ENCODE data around the gene GNS.

The GNS gene

GRCh38 chr12:64683816-64684543, 75.2 kb downstream of the GNS start:
- peaks cover 0 to 24% (median 10%) of the 10 kb centered on the region in 5 donors for H3K36me3 ChIP-seq (ENCODE audit: control insufficient read depth in 5 of 5, insufficient read depth in 5 of 5, low read length in 5 of 5)
- H3K4me3 ChIP-seq (ENCODE audit: low read depth in 1 of 5, low read length in 5 of 5) = no peak overlapping the region
- H3K9ac ChIP-seq (ENCODE audit: low read length in 5 of 5) = no peak overlapping the region
- H3K27ac ChIP-seq (ENCODE audit: low read depth, low read length) = no peak overlapping the region
- peaks cover 9 to 42% (median 37%) of the 10 kb centered on the region in 5 donors for H3K4me1 ChIP-seq (ENCODE audit: control insufficient read depth in 5 of 5, insufficient read depth in 5 of 5, low read length in 5 of 5)
- H3K9me3 ChIP-seq (ENCODE audit: control insufficient read depth in 5 of 5, low read length in 5 of 5) = no peaks in the 10 kb centered on the region
- H3K27me3 ChIP-seq (ENCODE audit: control insufficient read depth in 5 of 5, insufficient read depth in 4 of 5, low read length in 5 of 5) = no peaks in the 10 kb centered on the region

- Histone ChIP-seq H3K9me3 (ENCODE audit: control insufficient read depth in 5 of 5, low read length in 5 of 5) (no peaks in the 10 kb centered on the region), H3K4me1 (ENCODE audit: control insufficient read depth in 5 of 5, insufficient read depth in 5 of 5, low read length in 5 of 5) (peaks cover 4 to 33% (median 30%) of the 10 kb centered on the region in 5 donors)
These were observed 76.5 kb downstream of the GNS start for GRCh38 chr12:64682572-64683277.

GRCh38 chr12:64681200-64682052, 77.8 kb downstream of the GNS start:
- Histone ChIP-seq H3K27me3 (ENCODE audit: control insufficient read depth in 5 of 5, insufficient read depth in 4 of 5, low read length in 5 of 5) (no peaks in the 10 kb centered on the region), H3K4me1 (ENCODE audit: control insufficient read depth in 5 of 5, insufficient read depth in 5 of 5, low read length in 5 of 5) (peaks cover 3 to 34% (median 27%) of the 10 kb centered on the region in 5 donors), H3K9ac (ENCODE audit: low read length in 5 of 5) (no peak overlapping the region), H3K9me3 (ENCODE audit: control insufficient read depth in 5 of 5, low read length in 5 of 5) (no peaks in the 10 kb centered on the region), H3K4me3 (ENCODE audit: low read depth in 1 of 5, low read length in 5 of 5) (no peak overlapping the region), H3K36me3 (ENCODE audit: control insufficient read depth in 5 of 5, insufficient read depth in 5 of 5, low read length in 5 of 5) (peaks cover 0 to 12% (median 7%) of the 10 kb centered on the region in 5 donors), H3K27ac (ENCODE audit: low read depth, low read length) (no peak overlapping the region)

More at GRCh38 chr12:64682572-64683277, 76.5 kb downstream of the GNS start:
- Histone ChIP-seq H3K27me3 (ENCODE audit: control insufficient read depth in 5 of 5, insufficient read depth in 4 of 5, low read length in 5 of 5) (no peaks in the 10 kb centered on the region), H3K27ac (ENCODE audit: low read depth, low read length) (no peak overlapping the region), H3K4me3 (ENCODE audit: low read depth in 1 of 5, low read length in 5 of 5) (no peak overlapping the region), H3K36me3 (ENCODE audit: control insufficient read depth in 5 of 5, insufficient read depth in 5 of 5, low read length in 5 of 5) (peaks cover 0 to 12% (median 7%) of the 10 kb centered on the region in 5 donors), H3K9ac (ENCODE audit: low read length in 5 of 5) (no peak overlapping the region)

- Histone ChIP-seq H3K4me3 (ENCODE audit: low read depth in 1 of 5, low read length in 5 of 5) (peak overlapping the region in 4 of 5 donors; percentile 7 to 52 (median 26)), H3K4me1 (ENCODE audit: control insufficient read depth in 5 of 5, insufficient read depth in 5 of 5, low read length in 5 of 5) (peaks cover 3 to 42% (median 28%) of the 10 kb centered on the region in 5 donors), H3K9ac (ENCODE audit: low read length in 5 of 5) (peak overlapping the region in 2 of 5 donors; percentile 40 to 45), H3K36me3 (ENCODE audit: control insufficient read depth in 5 of 5, insufficient read depth in 5 of 5, low read length in 5 of 5) (peaks cover 0 to 2% (median 0%) of the 10 kb centered on the region in 5 donors), H3K27ac (ENCODE audit: low read depth, low read length) (peak overlapping the region; percentile 64), H3K27me3 (ENCODE audit: control insufficient read depth in 5 of 5, insufficient read depth in 4 of 5, low read length in 5 of 5) (no peaks in the 10 kb centered on the region), H3K9me3 (ENCODE audit: control insufficient read depth in 5 of 5, low read length in 5 of 5) (no peaks in the 10 kb centered on the region)
These were observed 79.0 kb downstream of the GNS start for GRCh38 chr12:64680235-64680634.

GRCh38 chr12:64679487-64680001, 79.7 kb downstream of the GNS start:
- Histone ChIP-seq H3K4me3 (ENCODE audit: low read depth in 1 of 5, low read length in 5 of 5) (peak overlapping the region; percentile 7 to 52 (median 41)), H3K36me3 (ENCODE audit: control insufficient read depth in 5 of 5, insufficient read depth in 5 of 5, low read length in 5 of 5) (no peaks in the 10 kb centered on the region), H3K9me3 (ENCODE audit: control insufficient read depth in 5 of 5, low read length in 5 of 5) (no peaks in the 10 kb centered on the region), H3K27me3 (ENCODE audit: control insufficient read depth in 5 of 5, insufficient read depth in 4 of 5, low read length in 5 of 5) (no peaks in the 10 kb centered on the region), H3K27ac (ENCODE audit: low read depth, low read length) (peak overlapping the region; percentile 64), H3K4me1 (ENCODE audit: control insufficient read depth in 5 of 5, insufficient read depth in 5 of 5, low read length in 5 of 5) (peaks cover 3 to 43% (median 28%) of the 10 kb centered on the region in 5 donors), H3K9ac (ENCODE audit: low read length in 5 of 5) (peak overlapping the region in 4 of 5 donors; percentile 15 to 45 (median 34))

- no peaks in the 10 kb centered on the region for H3K9me3 ChIP-seq (ENCODE audit: control insufficient read depth in 5 of 5, low read length in 5 of 5)
- no peak overlapping the region for H3K27ac ChIP-seq (ENCODE audit: low read depth, low read length)
- H3K4me3 ChIP-seq (ENCODE audit: low read depth in 1 of 5, low read length in 5 of 5) = no peak overlapping the region
- no peaks in the 10 kb centered on the region for H3K27me3 ChIP-seq (ENCODE audit: control insufficient read depth in 5 of 5, insufficient read depth in 4 of 5, low read length in 5 of 5)
- H3K9ac ChIP-seq (ENCODE audit: low read length in 5 of 5) = no peak overlapping the region
- H3K4me1 ChIP-seq (ENCODE audit: control insufficient read depth in 5 of 5, insufficient read depth in 5 of 5, low read length in 5 of 5) = peaks cover 3 to 50% (median 30%) of the 10 kb centered on the region in 5 donors
- no peaks in the 10 kb centered on the region for H3K36me3 ChIP-seq (ENCODE audit: control insufficient read depth in 5 of 5, insufficient read depth in 5 of 5, low read length in 5 of 5)
These were observed 80.4 kb downstream of the GNS start for GRCh38 chr12:64678835-64679234.

- H3K27me3 ChIP-seq (ENCODE audit: control insufficient read depth in 5 of 5, insufficient read depth in 4 of 5, low read length in 5 of 5) = no peaks in the 10 kb centered on the region
- no peak overlapping the region for H3K27ac ChIP-seq (ENCODE audit: low read depth, low read length)
- H3K4me1 ChIP-seq (ENCODE audit: control insufficient read depth in 5 of 5, insufficient read depth in 5 of 5, low read length in 5 of 5) = peaks cover 3 to 53% (median 34%) of the 10 kb centered on the region in 5 donors
These were observed 81.0 kb downstream of the GNS start for GRCh38 chr12:64678248-64678647.

GRCh38 chr12:64675795-64676194, 83.4 kb downstream of the GNS start:
- no peaks in the 10 kb centered on the region for H3K36me3 ChIP-seq (ENCODE audit: control insufficient read depth in 5 of 5, insufficient read depth in 5 of 5, low read length in 5 of 5)
- H3K4me1 ChIP-seq (ENCODE audit: control insufficient read depth in 5 of 5, insufficient read depth in 5 of 5, low read length in 5 of 5) = peaks cover 3 to 60% (median 40%) of the 10 kb centered on the region in 5 donors
- no peak overlapping the region for H3K9ac ChIP-seq (ENCODE audit: low read length in 5 of 5)
- H3K27ac ChIP-seq (ENCODE audit: low read depth, low read length) = peak overlapping the region; percentile 28
- H3K27me3 ChIP-seq (ENCODE audit: control insufficient read depth in 5 of 5, insufficient read depth in 4 of 5, low read length in 5 of 5) = no peaks in the 10 kb centered on the region
- no peaks in the 10 kb centered on the region for H3K9me3 ChIP-seq (ENCODE audit: control insufficient read depth in 5 of 5, low read length in 5 of 5)
- H3K4me3 ChIP-seq (ENCODE audit: low read depth in 1 of 5, low read length in 5 of 5) = no peak overlapping the region

More at GRCh38 chr12:64678248-64678647, 81.0 kb downstream of the GNS start:
- H3K36me3 ChIP-seq (ENCODE audit: control insufficient read depth in 5 of 5, insufficient read depth in 5 of 5, low read length in 5 of 5) = no peaks in the 10 kb centered on the region
- no peaks in the 10 kb centered on the region for H3K9me3 ChIP-seq (ENCODE audit: control insufficient read depth in 5 of 5, low read length in 5 of 5)
- no peak overlapping the region for H3K9ac ChIP-seq (ENCODE audit: low read length in 5 of 5)
- no peak overlapping the region for H3K4me3 ChIP-seq (ENCODE audit: low read depth in 1 of 5, low read length in 5 of 5)

- Histone ChIP-seq H3K27me3 (ENCODE audit: control insufficient read depth in 5 of 5, insufficient read depth in 4 of 5, low read length in 5 of 5) (no peaks in the 10 kb centered on the region), H3K4me3 (ENCODE audit: low read depth in 1 of 5, low read length in 5 of 5) (no peak overlapping the region), H3K4me1 (ENCODE audit: control insufficient read depth in 5 of 5, insufficient read depth in 5 of 5, low read length in 5 of 5) (peaks cover 0 to 65% (median 32%) of the 10 kb centered on the region in 5 donors), H3K27ac (ENCODE audit: low read depth, low read length) (no peak overlapping the region), H3K9ac (ENCODE audit: low read length in 5 of 5) (no peak overlapping the region), H3K9me3 (ENCODE audit: control insufficient read depth in 5 of 5, low read length in 5 of 5) (no peaks in the 10 kb centered on the region), H3K36me3 (ENCODE audit: control insufficient read depth in 5 of 5, insufficient read depth in 5 of 5, low read length in 5 of 5) (no peaks in the 10 kb centered on the region)
These were observed 84.8 kb downstream of the GNS start for GRCh38 chr12:64674367-64674922.

Measured in subcutaneous abdominal adipose tissue (tissue), 5 donors.